HG03442 (cell line): ENCODE measurements around the gene RNASE1.

Experiments
- ATAC-seq: cut with Tn5 transposase; IDR thresholded peaks from one replicate; pipeline ENCODE4 v1.9.1; 2021; ENCODE audit warnings: mild to moderate bottlenecking, moderate library complexity; ENCODE audit not compliant: unreplicated experiment

RNASE1 gene

GRCh38 chr14:20808162-20808483 is 5.5 kb upstream of the RNASE1 start:
- no peak for ATAC-seq

- no peak for ATAC-seq
Measured at GRCh38 chr14:20807304-20808161, 4.9 kb upstream of the RNASE1 start.

- no peak for ATAC-seq
Measured at GRCh38 chr14:20805485-20805884, 2.8 kb upstream of the RNASE1 start.

GRCh38 chr14:20803223-20803622 is 579 bp upstream of the RNASE1 start:
- ATAC-seq: no peak

- no peak for ATAC-seq
Measured at GRCh38 chr14:20801726-20802125, 918 bp downstream of the RNASE1 start.

- no peak for ATAC-seq
Measured at GRCh38 chr14:20799892-20800544, 2.6 kb downstream of the RNASE1 start.

- no peak for ATAC-seq
Measured at GRCh38 chr14:20799456-20799891, 3.2 kb downstream of the RNASE1 start.

GRCh38 chr14:20798932-20799331 is 3.7 kb downstream of the RNASE1 start:
- no peak for ATAC-seq

GRCh38 chr14:20798318-20798717 is 4.3 kb downstream of the RNASE1 start:
- ATAC-seq: no peak

- no peak for ATAC-seq
Measured at GRCh38 chr14:20797164-20797563, 5.5 kb downstream of the RNASE1 start.

GRCh38 chr14:20794644-20795369 is 7.8 kb downstream of the RNASE1 start:
- ATAC-seq: no peak

- no peak for ATAC-seq
Measured at GRCh38 chr14:20792556-20792955, 10.1 kb downstream of the RNASE1 start.

GRCh38 chr14:20791597-20791996 is 11.0 kb downstream of the RNASE1 start:
- ATAC-seq: no peak

GRCh38 chr14:20791187-20791586 is 11.5 kb downstream of the RNASE1 start:
- ATAC-seq: no peak

GRCh38 chr14:20790464-20791116 is 12.1 kb downstream of the RNASE1 start:
- no peak for ATAC-seq

- no peak for ATAC-seq
Measured at GRCh38 chr14:20789230-20789813, 13.3 kb downstream of the RNASE1 start.

- no peak for ATAC-seq
Measured at GRCh38 chr14:20787025-20787424, 15.6 kb downstream of the RNASE1 start.

GRCh38 chr14:20782280-20782890 is 20.3 kb downstream of the RNASE1 start:
- ATAC-seq: no peak

- ATAC-seq: no peak
Measured at GRCh38 chr14:20781803-20782202, 20.8 kb downstream of the RNASE1 start.

GRCh38 chr14:20775901-20776300 is 26.7 kb downstream of the RNASE1 start:
- ATAC-seq: no peak
